Stimulated activated CD4-positive, alpha-beta T cell treated with anti-CD3 and anti-CD28 coated beads, Interleukin-4, amount 100 ng/mL, for 1 hour (primary cell): ENCODE measurements around the gene ZBTB22.
"Not testable (repeated sequence)": the region's sequence is repeated elsewhere in the genome, so short reads cannot be mapped to it uniquely, and the experiment has no call there.

Source experiments
- DNase-seq: peaks from one replicate; pipeline ENCODE4 v3.0.0-alpha.2; 2020

Gene ZBTB22

GRCh38 chr6:33317669-33318425 is at the start of gene ZBTB22:
TSS of gene ZBTB22 (minus strand) at chr6:33317744. CDS start at chr6:33316916, 828 bp downstream.
- peak; percentile 96 for DNase-seq

DNA sequence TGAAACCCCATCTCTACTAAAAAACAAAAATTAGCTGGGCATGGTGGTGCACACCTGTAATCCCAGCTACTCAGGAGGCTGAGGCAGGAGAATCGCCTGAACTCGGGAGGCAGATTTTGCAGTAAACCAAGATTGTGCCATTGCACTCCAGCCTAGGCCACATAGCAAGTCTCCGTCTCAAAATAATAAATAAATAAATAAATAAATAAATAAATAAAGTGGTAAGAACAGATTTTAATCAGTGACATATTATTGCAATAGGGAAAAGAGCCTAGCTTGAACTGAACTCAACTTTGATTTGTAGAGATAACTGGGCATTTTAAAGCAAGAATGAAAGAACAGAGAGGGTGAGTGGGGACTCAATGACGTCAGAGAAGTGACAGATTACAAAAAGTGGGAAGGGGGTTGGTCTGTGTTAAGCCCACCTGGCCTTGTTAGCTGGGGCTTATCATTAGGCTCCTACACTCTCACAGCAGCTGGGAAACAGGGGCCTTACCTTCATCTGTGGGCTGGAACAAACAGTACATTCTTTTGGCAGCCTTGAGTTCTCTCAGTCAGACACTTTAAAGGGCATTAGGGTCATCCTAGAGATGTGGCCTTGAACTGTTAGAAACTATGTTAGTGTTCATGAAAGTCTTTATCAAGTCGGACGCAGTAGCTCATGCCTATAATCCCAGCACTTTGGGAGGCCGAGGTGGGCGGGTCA is 49.6 kb upstream of the ZBTB22 start:
- no peak for DNase-seq

DNA sequence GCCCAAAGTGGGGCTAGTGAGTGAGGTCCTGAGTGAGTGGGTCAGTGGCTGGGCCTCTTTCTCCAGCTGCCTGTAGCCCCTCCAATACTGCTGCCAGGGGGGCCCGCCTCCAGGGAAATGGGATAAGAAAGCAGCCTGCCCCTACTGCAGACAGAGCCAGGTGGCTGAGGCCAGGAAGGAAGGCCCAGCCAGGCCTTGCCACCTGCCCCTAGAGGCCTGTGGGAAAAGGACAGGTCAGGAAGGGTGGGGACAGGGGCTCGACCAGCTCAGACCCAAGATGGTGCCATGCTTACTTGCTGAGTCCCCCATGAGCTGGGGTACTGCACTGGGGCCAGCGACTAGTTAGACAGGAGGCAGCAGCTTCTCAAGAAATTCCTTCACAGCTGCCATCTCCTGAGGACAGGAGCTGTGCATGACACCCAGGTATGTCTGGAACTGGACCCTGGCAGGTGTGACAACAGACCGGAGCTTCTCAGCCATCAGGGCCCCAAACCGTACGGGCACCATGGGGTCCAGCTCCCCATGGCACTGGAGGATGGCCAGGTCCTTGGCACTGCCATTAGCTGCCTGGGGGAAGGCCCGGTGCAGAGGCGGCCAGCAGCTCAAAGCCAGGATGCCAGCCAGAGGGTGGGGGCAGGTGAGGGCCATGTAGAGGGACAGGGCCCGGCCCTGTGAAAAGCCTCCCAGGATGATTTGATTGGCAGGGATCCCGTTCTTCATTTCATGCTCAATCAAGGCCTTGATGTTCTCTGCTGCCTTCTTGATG is 47.8 kb upstream of the ZBTB22 start:
- DNase-seq = not testable (repeated sequence)

- not testable (repeated sequence) for DNase-seq
Observed at GRCh38 chr6:33364475-33365205, 47.1 kb upstream of the ZBTB22 start.

DNA sequence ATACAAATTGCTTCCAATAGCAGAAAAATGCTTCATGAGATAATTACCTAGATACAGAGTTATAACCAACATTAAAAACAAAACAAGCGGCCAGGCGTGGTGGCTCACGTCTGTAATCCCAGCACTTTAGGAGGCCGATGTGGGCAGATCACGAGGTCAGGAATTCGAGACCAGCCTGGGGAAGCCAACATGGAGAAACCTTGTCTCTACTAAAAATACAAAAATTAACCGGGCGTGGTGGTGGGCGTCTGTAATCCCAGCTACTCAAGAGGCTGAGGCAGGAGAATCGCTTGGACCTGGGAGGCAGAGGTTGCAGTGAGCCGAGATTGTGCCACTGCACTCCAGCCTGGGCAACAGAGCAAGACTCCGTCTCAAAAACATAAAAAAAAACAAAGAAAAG is 45.9 kb upstream of the ZBTB22 start:
- not testable (repeated sequence) for DNase-seq

- DNase-seq = no peak
Observed at GRCh38 chr6:33359331-33359730, 41.8 kb upstream of the ZBTB22 start.

DNA sequence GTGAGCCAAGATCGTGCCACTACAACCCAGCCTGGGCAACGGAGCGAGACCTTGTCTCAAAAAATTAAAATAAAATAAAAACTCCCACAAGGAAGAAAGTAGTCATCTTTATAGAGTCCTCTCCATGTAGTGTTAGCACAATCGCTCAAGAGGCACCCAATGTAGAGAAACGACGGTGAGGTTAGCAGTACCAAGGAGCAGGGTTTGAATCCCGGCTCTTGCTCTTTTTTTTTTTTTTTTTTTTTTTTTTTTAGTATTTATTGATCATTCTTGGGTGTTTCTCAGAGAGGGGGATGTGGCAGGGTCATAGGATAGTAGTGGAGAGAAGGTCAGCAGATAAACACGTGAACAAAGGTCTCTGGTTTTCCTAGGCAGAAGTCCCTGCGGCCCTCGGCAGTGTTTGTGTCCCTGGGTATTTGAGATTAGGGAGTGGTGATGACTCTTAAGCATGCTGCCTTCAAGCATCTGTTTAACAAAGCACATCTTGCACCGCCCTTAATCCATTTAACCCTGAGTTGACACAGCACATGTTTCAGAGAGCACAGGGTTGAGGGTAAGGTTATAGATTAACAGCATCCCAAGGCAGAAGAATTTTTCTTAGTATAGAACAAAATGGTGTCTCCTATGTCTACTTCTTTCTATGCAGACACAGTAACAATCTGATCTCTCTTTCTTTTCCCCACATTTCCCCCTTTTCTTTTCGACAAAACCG is 39.8 kb upstream of the ZBTB22 start:
- DNase-seq = not testable (repeated sequence)

GRCh38 chr6:33356295-33356694 is 38.8 kb upstream of the ZBTB22 start:
- no peak for DNase-seq

DNA sequence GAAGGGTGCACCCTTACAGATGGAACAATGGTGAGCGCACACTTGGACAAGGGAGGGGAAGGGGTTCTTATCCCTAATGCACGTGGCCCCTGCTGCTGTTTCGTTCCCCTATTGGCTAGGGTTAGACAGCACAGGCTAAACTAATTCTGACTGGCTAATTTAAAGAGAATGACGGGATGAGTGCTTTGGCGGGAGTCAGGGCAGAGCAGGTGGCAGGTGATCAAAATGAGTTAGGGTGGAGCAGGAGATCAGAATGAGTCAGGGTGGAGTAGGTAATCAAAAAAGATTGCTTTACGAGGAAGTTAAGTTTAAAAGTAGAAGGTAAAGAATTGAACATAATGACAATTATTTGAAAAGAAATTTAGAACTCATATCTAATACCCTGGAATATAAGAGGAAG is 38.3 kb upstream of the ZBTB22 start:
- DNase-seq = not testable (repeated sequence)

DNA sequence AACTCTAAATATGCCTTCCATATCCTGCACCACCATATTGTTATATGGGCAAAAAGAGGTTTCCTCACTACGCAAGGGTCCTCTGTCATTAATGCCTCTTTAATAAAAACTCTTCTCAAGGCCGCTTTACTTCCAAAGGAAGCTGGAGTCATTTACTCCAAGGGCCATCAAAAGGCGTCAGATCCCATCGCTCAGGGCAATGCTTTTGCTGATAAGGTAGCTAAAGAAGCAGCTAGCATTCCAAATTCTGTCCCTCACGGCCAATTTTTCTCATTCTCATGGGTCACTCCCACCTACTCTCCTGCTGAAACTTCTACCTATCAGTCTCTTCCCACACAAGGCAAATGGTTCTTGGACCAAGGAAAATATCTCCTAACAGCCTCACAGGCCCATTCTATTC is 30.3 kb upstream of the ZBTB22 start:
- DNase-seq = no peak

- DNase-seq = not testable (repeated sequence)
Observed at GRCh38 chr6:33346972-33347371, 29.4 kb upstream of the ZBTB22 start.

DNA sequence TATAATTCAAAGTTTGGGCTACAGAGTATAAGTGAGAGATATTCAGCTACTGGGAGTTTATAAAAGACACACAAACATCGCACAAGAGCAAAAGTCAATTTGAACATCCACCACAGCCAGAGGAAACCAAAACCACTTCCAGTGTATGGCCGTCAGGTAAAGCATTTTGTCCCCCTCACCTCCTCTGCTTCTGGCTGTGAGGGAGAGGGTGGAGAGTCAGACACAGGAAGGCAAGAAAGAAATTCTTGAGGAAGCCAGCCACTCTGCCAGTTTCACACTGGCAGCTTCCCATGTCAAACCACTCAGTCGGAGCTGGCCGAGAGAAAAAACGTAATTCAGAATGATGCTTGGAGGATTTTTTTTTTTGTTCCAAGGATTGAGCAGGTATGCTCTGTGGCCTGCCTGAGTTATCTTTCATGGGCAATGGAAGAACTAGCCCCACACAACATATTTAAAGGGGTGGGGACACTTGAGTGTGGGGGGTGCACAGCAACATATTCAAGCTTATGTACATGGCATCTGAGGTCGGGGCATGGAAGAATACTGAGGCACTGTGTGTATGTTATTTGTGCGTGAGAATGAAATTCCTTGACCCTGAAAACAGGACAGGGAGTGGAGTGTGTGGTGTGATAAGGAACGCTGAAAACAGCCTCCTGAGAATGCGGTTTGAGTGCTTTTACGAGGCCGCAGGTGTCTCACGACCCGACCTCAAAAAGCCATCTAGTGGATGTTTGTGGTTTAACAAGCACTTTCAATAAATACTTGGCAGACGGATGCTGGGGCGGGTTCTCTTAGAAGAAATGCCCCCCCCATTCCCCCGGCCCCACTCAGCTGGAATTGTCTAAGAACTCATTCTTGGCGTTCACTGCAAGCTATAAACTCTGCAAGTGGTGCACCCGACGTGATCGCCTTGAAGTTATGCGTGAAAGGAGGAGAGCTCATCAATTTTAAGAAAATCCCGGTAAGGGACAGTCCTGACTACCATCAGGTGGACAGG is 27.5 kb upstream of the ZBTB22 start:
- peak; percentile 49 for DNase-seq

- no peak for DNase-seq
Observed at GRCh38 chr6:33343953-33344611, 26.5 kb upstream of the ZBTB22 start.

DNA sequence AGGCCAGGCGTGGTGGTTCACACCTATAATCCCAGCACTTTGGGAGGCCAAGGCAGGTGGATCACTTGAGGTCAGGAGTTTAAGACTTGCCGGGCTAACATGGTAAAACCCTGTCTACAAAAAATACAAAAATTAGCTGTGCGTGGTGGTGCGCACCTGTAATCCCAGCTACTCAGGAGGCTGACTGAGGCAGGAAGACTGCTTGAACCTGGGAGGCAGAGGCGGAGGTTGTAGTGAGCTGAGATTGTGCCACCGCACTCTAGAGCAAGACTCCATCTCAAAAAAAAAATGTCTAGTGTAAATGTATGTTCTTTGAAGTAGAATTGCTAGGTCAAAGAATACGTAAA is 26.0 kb upstream of the ZBTB22 start:
- not testable (repeated sequence) for DNase-seq

DNA sequence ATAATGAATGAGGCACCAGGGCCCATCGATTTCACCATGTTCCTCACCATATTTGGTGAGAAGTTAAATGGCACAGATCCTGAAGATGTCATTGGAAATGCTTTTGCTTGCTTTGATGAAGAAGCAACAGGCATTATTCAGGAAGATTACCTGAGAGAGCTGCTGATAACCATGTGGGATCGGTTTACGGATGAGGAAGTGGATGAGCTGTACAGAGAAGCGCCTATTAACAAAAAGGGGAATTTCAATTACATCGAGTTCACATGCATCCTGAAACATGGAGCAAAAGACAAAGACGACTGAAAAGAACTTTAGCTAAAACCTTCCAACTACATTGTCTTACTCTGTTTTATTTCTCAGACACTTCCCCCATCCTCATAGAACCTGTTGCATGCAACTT is 21.6 kb upstream of the ZBTB22 start:
- no peak for DNase-seq

DNA sequence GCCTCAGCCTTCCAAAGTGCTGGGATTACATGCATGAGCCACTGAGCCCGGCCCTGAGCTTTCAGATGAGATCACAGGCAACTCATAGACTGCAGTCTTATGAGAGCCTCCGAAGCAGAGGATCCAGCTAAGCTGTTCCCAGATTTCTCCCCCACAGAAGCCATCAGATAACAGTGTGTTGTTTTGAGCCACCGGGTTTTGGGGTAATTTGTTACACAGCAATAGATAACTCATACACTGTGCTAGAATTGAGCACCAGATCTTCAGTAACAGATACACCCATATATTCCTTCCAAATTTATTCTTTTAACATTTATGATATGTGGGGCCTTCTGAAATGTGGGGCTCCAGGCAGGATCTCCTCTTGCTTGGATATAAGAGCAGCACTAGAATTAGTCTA is 19.0 kb upstream of the ZBTB22 start:
- no peak for DNase-seq

DNA sequence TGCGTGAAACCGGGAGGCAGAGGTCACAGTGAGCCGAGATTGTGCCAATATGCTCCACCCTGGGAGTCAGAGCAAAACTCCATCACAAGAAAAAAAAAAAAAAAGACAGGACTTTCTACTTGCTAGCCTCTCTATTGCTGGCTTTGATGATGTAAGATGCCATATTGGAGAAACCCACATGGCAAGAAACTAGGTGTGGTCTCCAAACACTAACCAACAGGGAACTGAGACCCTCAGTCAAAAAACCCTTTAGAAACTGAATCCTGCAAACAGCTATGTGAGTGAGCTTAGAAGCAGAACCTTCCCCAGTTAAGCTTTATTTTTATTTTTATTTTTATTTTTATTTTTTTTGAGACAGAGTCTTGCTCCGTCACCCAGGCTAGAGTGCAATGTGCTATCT is 18.4 kb upstream of the ZBTB22 start:
- DNase-seq = no peak

GRCh38 chr6:33333666-33334065 is 16.1 kb upstream of the ZBTB22 start:
- DNase-seq = no peak

DNA sequence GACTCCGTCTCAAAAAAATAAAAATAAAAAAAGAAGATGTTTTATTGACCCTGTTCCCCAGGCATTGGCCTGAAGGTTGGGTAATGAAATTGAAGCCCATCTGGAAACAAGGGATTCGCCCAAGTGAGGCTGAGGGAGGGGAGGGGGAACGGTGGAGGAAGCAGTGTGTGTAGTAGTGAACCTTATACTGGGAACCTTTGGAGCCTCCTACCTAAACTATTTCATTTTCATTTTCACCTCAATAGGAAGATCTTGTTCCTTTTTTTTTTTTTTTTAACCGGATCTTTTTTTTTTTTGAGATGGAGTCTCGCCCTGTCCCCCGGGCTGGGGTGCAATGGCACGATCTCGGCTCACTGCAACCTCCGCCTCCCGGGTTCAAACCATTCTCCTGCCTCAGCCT is 13.2 kb upstream of the ZBTB22 start:
- DNase-seq = no peak

GRCh38 chr6:33329058-33329457 is 11.5 kb upstream of the ZBTB22 start:
- no peak for DNase-seq

DNA sequence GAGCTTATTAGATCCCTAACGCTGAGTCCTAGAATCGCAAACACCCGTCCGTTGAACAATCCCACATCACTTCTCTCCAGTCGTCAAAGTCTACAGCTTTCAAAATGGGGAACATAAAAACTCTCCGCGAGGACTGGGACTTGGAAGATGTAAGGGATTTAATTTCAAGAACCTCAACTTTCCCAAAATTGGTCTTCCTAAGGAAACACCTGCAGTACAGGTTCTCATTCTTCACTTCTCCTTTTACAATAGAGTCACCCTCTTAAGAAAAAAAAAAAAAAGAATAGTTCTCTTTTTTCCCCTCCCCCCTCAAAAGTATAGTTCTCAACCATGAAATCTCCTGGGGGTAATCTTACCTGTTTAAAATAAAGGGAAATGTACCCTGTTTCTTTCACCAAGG is 6.6 kb upstream of the ZBTB22 start:
- no peak for DNase-seq
